GM23248 (cell line): ENCODE results near the gene CBR3. TPM values are rescaled to one million over a fixed set of nuclear protein-coding genes. Genes with fewer than 3 reads are reported as not detected.

Source experiments
- DNase-seq: peaks from one replicate; pipeline ENCODE4 v3.0.0-alpha.2; 2015
- H2AFZ ChIP-seq: fragments of 200-600 bp; sonication (generic); 2 replicates; pipeline ENCODE4 v1.6.1; 2016; ENCODE audit warnings: antibody characterized with exemption
- H3F3A ChIP-seq: fragments of 200-600 bp; sonication (generic); 2 replicates; pipeline ENCODE4 v1.6.1; 2016; ENCODE audit warnings: mild to moderate bottlenecking, antibody characterized with exemption, mixed run types; ENCODE audit not compliant: insufficient read depth
- H3K27ac ChIP-seq: fragments of 200-600 bp; sonication (generic); 2 replicates; pipeline ENCODE4 v1.5.1; 2016; ENCODE audit warnings: mild to moderate bottlenecking
- H3K27me3 ChIP-seq: fragments of 200-600 bp; sonication (generic); replicated peaks from 2 replicates; pipeline ENCODE4 v1.6.1; 2016; ENCODE audit warnings: mild to moderate bottlenecking; ENCODE audit not compliant: insufficient read depth
- H3K36me3 ChIP-seq: fragments of 200-600 bp; sonication (generic); 2 replicates; pipeline ENCODE4 v1.6.1; 2016; ENCODE audit warnings: low read depth, mild to moderate bottlenecking
- H3K4me1 ChIP-seq: fragments of 200-600 bp; sonication (generic); 2 replicates; pipeline ENCODE4 v1.6.1; 2016; ENCODE audit warnings: mild to moderate bottlenecking; ENCODE audit not compliant: insufficient read depth
- H3K4me2 ChIP-seq: fragments of 200-600 bp; sonication (generic); one replicate; pipeline ENCODE4 v1.6.1; 2016; ENCODE audit warnings: mild to moderate bottlenecking; ENCODE audit not compliant: unreplicated experiment
- H3K4me3 ChIP-seq: fragments of 200-600 bp; sonication (generic); 2 replicates; pipeline ENCODE4 v1.5.1; 2016; ENCODE audit warnings: mild to moderate bottlenecking
- H3K79me2 ChIP-seq: fragments of 200-600 bp; sonication (generic); 2 replicates; pipeline ENCODE4 v1.6.1; 2016; ENCODE audit warnings: mild to moderate bottlenecking; ENCODE audit not compliant: insufficient read depth
- H3K9ac ChIP-seq: fragments of 200-600 bp; sonication (generic); 2 replicates; pipeline ENCODE4 v1.6.1; 2016; ENCODE audit warnings: mild to moderate bottlenecking
- H3K9me2 ChIP-seq: fragments of 200-600 bp; sonication (generic); 2 replicates; pipeline ENCODE4 v1.6.1; 2016; ENCODE audit warnings: mixed run types, mild to moderate bottlenecking, moderate library complexity; ENCODE audit not compliant: insufficient read depth
- H3K9me3 ChIP-seq: fragments of 200-600 bp; sonication (generic); one replicate; pipeline ENCODE4 v1.6.1; 2017; ENCODE audit warnings: low read depth
- H4K20me1 ChIP-seq: fragments of 200-600 bp; sonication (generic); 2 replicates; pipeline ENCODE4 v1.6.0; 2016; ENCODE audit not compliant: insufficient read depth
- EZH2 ChIP-seq: fragments of 200-600 bp; sonication (generic); IDR thresholded peaks from 2 replicates; pipeline ENCODE4 v1.6.1; 2018; ENCODE audit warnings: antibody characterized with exemption, mild to moderate bottlenecking; ENCODE audit not compliant: insufficient read depth, poor library complexity, severe bottlenecking
- EZH2phosphoT487 ChIP-seq: fragments of 200-600 bp; sonication (generic); IDR thresholded peaks from 2 replicates; pipeline ENCODE4 v1.6.1; 2018; ENCODE audit warnings: antibody characterized with exemption, moderate library complexity, mild to moderate bottlenecking, low read depth; ENCODE audit not compliant: insufficient read depth
- WGBS, 2 experiments: methylation state at CpG; one replicate each; pipeline ENCODE4 v1.1.6; 2015 to 2017; ENCODE audit warnings: low lambda C conversion rate in 2 of 2, low coverage in 1 of 2; ENCODE audit errors: missing lambda C conversion rate in 2 of 2; 5-methylcytosine and 5-hydroxymethylcytosine counted together
- in situ Hi-C: fragments of 300-500 bp; cut with MboI; formaldehyde crosslinking; loops from 2 replicates; pipeline ENCODE4 v1.15.0; 2020
- polyA plus RNA-seq: library from polyadenylated mRNA; unstranded; fragments of >200 nt; fragmentation: Nextera tagmentation; extraction: Ambion mirVana; gene quantifications from 2 replicates; pipeline ENCODE4 v1.2.1, GENCODE V29; 2016
- total RNA-seq: library from RNA; depleted of rRNA; stranded (reverse); fragments of >200 nt; shearing (Covaris generic); gene quantifications from 2 replicates; pipeline ENCODE4 v1.2.3, GENCODE V29; 2014

The CBR3 gene
- total and polyA plus RNA-seq, 2 experiments from 2014 or later = 17.3 to 28.1 TPM

- WGBS, 2 experiments = 9 to 10% methylated on average over 44 to 46 of the region's 53 CpGs
- peaks cover 13% of the 10 kb centered on the region for H3K79me2 ChIP-seq
- H3F3A ChIP-seq = peaks cover 6% of the 10 kb centered on the region; the same call in 1 of the 2 replicates
- in situ Hi-C loops = no loop called here
- no peak for TF ChIP-seq EZH2phosphoT487
- no peak for TF ChIP-seq EZH2
- no peak for DNase-seq
- peak overlapping the region; percentile 73 for H3K4me3 ChIP-seq
- no peaks in the 10 kb centered on the region for H3K27me3 ChIP-seq
- peak overlapping the region; percentile 73 for H3K9ac ChIP-seq
- H3K9me3 ChIP-seq = no peaks in the 10 kb centered on the region
- H3K27ac ChIP-seq = no peak overlapping the region
- H2AFZ ChIP-seq = peak overlapping the region; percentile 92
- no peaks in the 10 kb centered on the region for H3K9me2 ChIP-seq
- H3K4me2 ChIP-seq = peak overlapping the region; percentile 78
- H3K36me3 ChIP-seq = no peaks in the 10 kb centered on the region
- 0 out of 2 replicates have a peak, but pooled peaks cover 4% of the 10 kb centered on the region for H3K4me1 ChIP-seq
- no peaks in the 10 kb centered on the region for H4K20me1 ChIP-seq
Observed at GRCh38 chr21:36155603-36156338, 20.9 kb downstream of the CBR3 start.

DNA sequence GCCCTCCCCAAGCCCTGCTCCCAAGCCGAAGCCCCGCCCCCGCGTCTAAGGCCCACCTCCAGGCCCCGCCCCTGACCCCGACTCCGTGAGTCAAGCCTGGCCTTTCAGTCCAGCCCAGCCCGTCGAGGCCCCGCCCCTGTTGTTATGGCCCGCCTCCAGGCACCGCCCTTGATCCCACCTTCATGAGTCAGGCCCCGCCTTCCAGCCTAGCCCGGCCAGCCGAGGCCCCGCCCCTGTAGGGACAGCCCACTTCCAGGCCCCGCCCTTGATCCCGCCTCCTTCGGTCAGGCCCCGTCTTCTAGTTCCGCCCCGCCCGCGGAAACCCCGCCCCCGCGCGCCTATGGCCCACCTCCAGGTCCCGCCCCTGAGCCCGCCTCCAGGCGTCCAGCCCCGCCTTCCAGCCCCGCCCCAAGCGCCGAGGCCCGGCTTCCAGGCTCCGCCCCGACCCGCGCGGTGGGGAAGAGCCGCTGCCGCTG, 21.5 kb downstream of the CBR3 start:
- Histone ChIP-seq H3K27ac (no peak overlapping the region), H3K9me2 (no peaks in the 10 kb centered on the region), H3K4me1 (0 out of 2 replicates have a peak, but pooled peaks cover 4% of the 10 kb centered on the region), H3F3A (0 out of 2 replicates have a peak, but pooled peaks cover under 1% of the 10 kb centered on the region), H3K27me3 (no peaks in the 10 kb centered on the region), H3K36me3 (no peaks in the 10 kb centered on the region), H3K4me2 (peak overlapping the region; percentile 84), H3K9ac (peak overlapping the region; percentile 76), H2AFZ (peak overlapping the region; percentile 92), H3K9me3 (no peaks in the 10 kb centered on the region), H3K79me2 (peaks cover 19% of the 10 kb centered on the region), H4K20me1 (no peaks in the 10 kb centered on the region), H3K4me3 (peak overlapping the region; percentile 76)
- in situ Hi-C loops = no loop called here
- peak; percentile 100 for DNase-seq
- TF ChIP-seq EZH2phosphoT487 (no peak), EZH2 (no peak)
- WGBS, 2 experiments = 0 to 1% methylated on average over 6 to 40 of the region's 43 CpGs

DNA sequence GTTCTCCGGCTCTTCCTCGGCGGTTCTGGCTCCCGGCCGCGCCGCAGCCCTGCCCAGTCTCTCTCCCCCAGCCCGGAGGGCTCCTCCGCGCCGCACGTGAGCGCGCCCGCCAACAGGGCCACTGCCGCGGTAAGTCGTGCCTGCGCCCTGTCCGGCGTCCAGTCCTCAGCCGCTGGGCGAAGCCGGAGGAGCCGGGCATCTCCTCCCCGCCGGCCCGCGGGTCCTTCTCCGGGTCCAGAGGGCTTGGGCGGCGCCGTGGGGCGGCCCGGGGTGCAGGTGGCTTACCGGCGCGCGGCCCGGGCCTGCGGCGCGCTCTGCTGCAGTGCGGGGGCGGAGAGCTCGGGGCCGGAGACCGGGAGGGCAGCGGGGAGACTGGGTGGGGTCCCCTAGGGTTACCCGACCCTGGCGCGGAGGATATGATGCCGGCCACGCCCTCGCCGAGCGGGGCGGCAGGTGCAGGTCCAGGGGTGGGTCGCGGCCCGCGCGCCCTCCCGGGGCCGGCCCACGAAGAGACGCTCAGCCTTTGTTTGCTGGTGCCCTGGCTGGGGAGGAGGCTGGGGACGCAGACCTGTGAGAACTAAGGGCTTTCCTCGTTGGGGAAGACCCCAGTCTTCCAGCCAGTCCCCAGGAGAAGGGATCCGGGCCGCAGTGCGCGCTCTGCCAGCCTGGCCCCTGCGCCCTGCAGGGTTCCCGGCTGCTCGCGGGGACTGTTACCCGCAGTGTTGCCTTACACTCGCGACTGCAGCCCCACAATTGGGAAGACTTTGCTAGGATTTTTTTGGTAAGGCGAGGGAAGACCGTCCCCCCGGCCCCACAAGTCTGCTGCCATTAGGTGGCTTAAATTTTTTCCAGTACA, 22.2 kb downstream of the CBR3 start, which contains the start of gene DOP1B:
TSS of gene DOP1B (plus strand) at position 10 of the 856 bp plus-strand sequence. CDS start 7,910 bp downstream, outside the sequence.
- peak; percentile 30 for DNase-seq
- H3K9ac ChIP-seq = peak within 1 kb of the TSS; percentile 76
- no peaks in the 10 kb centered on the region for H3K9me3 ChIP-seq
- WGBS, 2 experiments = 1 to 2% methylated on average over 57 to 58 of the region's 83 CpGs
- no peaks in the 10 kb centered on the region for H3F3A ChIP-seq
- peak within 1 kb of the TSS; percentile 84 for H3K4me2 ChIP-seq
- H3K27me3 ChIP-seq = no peaks in the 10 kb centered on the region
- H4K20me1 ChIP-seq = no peaks in the 10 kb centered on the region
- H3K4me3 ChIP-seq = peak within 1 kb of the TSS; percentile 76
- H3K4me1 ChIP-seq = 0 out of 2 replicates have a peak, but pooled peaks cover 4% of the 10 kb centered on the region
- H3K27ac ChIP-seq = no peak within 1 kb of the TSS
- no peaks in the 10 kb centered on the region for H3K36me3 ChIP-seq
- no peaks in the 10 kb centered on the region for H3K9me2 ChIP-seq
- no peak for TF ChIP-seq EZH2
- no peak for TF ChIP-seq EZH2phosphoT487
- peak within 1 kb of the TSS; percentile 92 for H2AFZ ChIP-seq
- in situ Hi-C loops = no loop called here
- H3K79me2 ChIP-seq = peaks cover 26% of the 10 kb centered on the region

DNA sequence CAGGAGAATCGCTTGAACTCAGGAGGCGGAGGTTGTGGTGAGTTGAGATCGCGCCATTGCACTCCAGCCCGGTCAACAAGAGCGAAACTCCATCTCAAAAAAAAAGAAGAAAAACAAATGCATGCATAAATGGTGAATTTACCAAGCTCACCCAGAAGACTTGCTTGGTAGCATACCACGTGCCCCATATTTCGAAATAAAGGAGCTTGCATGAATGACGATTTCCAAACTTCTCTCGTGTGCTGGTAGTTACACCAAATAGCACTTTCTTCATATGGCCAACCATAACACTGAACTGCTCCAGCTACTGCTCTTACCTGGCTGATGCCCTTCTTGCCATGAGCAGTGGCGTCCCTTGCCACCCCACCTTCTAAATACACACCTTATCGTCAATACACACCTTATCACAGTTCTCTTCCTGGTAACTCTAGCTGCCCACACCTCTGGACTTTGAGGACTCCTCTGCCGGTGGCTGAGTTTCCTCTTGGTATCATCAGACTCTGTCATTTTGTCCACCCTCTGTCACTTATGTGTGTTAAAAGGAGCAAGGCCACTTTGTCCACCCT, 24.6 kb downstream of the CBR3 start:
- Histone ChIP-seq H4K20me1 (no peaks in the 10 kb centered on the region), H3K4me1 (peaks cover 7% of the 10 kb centered on the region; the same call in 1 of the 2 replicates), H3K79me2 (peaks cover 43% of the 10 kb centered on the region), H3K36me3 (no peaks in the 10 kb centered on the region), H3F3A (no peaks in the 10 kb centered on the region), H3K4me2 (no peak overlapping the region), H3K9ac (no peak overlapping the region), H2AFZ (no peak overlapping the region), H3K4me3 (no peak overlapping the region), H3K27me3 (no peaks in the 10 kb centered on the region), H3K27ac (no peak overlapping the region), H3K9me3 (no peaks in the 10 kb centered on the region), H3K9me2 (no peaks in the 10 kb centered on the region)
- TF ChIP-seq EZH2phosphoT487 (no peak), EZH2 (no peak)
- no peak for DNase-seq
- in situ Hi-C loops = no loop called here
- WGBS, 2 experiments = 83 to 100% methylated on average over 8 to 13 of the region's 13 CpGs
